Stomach (tissue), 9 donors: ENCODE results near the gene LRIG1. TPM values are rescaled to one million over a fixed set of nuclear protein-coding genes. Genes with fewer than 3 reads are reported as not detected.

Experiments used
- DNase-seq, 2 donors: peaks; one replicate each; pipeline versions ENCODE4 v3.0.0 to v3.0.0-alpha.2; 2013 to 2019
- H3K27ac ChIP-seq, 5 donors: fragments of 200-600 bp in 4 of 5; sonication (generic) in 4 of 5; one replicate each; pipeline ENCODE4 v1.5.1; 2013 to 2019; ENCODE audit warnings: mild to moderate bottlenecking in 1 of 5, moderate library complexity in 1 of 5
- H3K27me3 ChIP-seq, 3 donors: fragments of 200-600 bp; sonication (generic); one replicate each; pipeline ENCODE4 v1.5.1; 2017 to 2019; ENCODE audit warnings: mixed run types in 1 of 3
- H3K36me3 ChIP-seq, 4 donors: fragments of 200-600 bp; sonication (generic); 1 replicate in 3 of 4; 2 replicates in 1 of 4; pipeline ENCODE4 v1.5.1; 2016 to 2019
- H3K4me1 ChIP-seq, 4 donors: fragments of 200-600 bp; sonication (generic); one replicate each; pipeline ENCODE4 v1.5.1; 2016 to 2019
- H3K4me3 ChIP-seq, 4 donors: fragments of 200-600 bp; sonication (generic) in 3 of 4; one replicate each; pipeline ENCODE4 v1.5.1; 2016 to 2019; ENCODE audit warnings: mild to moderate bottlenecking in 1 of 4
- H3K9me3 ChIP-seq, 4 donors: fragments of 200-600 bp; sonication (generic); one replicate each; pipeline ENCODE4 v1.5.1; 2016 to 2019
- CTCF ChIP-seq, 7 experiments: fragments of 450-650 bp in 4 of 7; fragments of 200-600 bp in 3 of 7; sonication (generic) in 3 of 7; IDR thresholded peaks; one replicate each; pipeline ENCODE4 v1.5.1; 2016 to 2019; ENCODE audit warnings: antibody characterized with exemption in 7 of 7, control low read depth in 2 of 7, mild to moderate bottlenecking in 1 of 7
- EP300 ChIP-seq: sonication (generic); formaldehyde crosslinking; IDR thresholded peaks from one replicate; pipeline ENCODE4 v1.6.1; 2017; ENCODE audit warnings: antibody characterized with exemption
- POLR2A ChIP-seq, 4 donors: fragments of 450-650 bp; IDR thresholded peaks; one replicate each; pipeline ENCODE4 v1.6.1; 2016; ENCODE audit warnings: antibody characterized with exemption in 4 of 4, control low read depth in 2 of 4, mild to moderate bottlenecking in 1 of 4, moderate library complexity in 1 of 4
- POLR2AphosphoS5 ChIP-seq, 3 donors: sonication (generic); formaldehyde crosslinking; IDR thresholded peaks; one replicate each; pipeline ENCODE4 v1.6.1; 2016; ENCODE audit warnings: antibody characterized with exemption in 3 of 3
- WGBS, 5 donors: extraction: QIAGEN DNeasy Blood & Tissue Kit in 3 of 5; methylation state at CpG; one replicate each; pipeline versions ENCODE4 v1.1.5 to v1.1.7; 2013 to 2018; 5-methylcytosine and 5-hydroxymethylcytosine counted together
- intact Hi-C: fragments of 100-400 bp; cut with DNase I; formaldehyde crosslinking; loops from one replicate; pipeline ENCODE4 v1.15.1; 2023; ENCODE audit warnings: low total_unique reads
- polyA plus RNA-seq, 3 donors: library from polyadenylated mRNA; stranded (reverse); fragments of 200-250 nt; gene quantifications; one replicate each; pipeline ENCODE4 v1.2.3, GENCODE V29; 2013
- total RNA-seq, 5 donors: library from RNA; depleted of rRNA; stranded (reverse); fragments of >200 nt; gene quantifications; one replicate each; pipeline versions ENCODE4 v1.1.0 to v1.2.3, GENCODE V29; 2014 to 2016
- donor health status: healthy with polysubstance abuse.
- donor health status: Bipolar disorder and iron deficiency.
- donor health status: healthy.

The LRIG1 gene
- total and polyA plus RNA-seq, 8 donors, result 20.2 to 278 (median 87.0) TPM

- TF ChIP-seq CTCF (IDR thresholded peaks at IDR 0.05), result no peak
- no peak for TF ChIP-seq EP300
- TF ChIP-seq POLR2AphosphoS5 (IDR thresholded peaks at IDR 0.05), result no peak
- no peak for TF ChIP-seq POLR2A (IDR thresholded peaks at IDR 0.05)
- DNase-seq, result no peak
- intact Hi-C loops, result no loop called here
- no peak overlapping the region for H3K4me3 ChIP-seq
- no peaks in the 10 kb centered on the region for H3K9me3 ChIP-seq
- peak overlapping the region in 1 of 5 donors; percentile 2 for H3K27ac ChIP-seq
- WGBS, 5 donors, result 91 to 96% (median 95%) methylated on average over 9 of the region's 9 CpGs
- H3K27me3 ChIP-seq, result no peaks in the 10 kb centered on the region
- peaks cover 0 to 25% (median 12%) of the 10 kb centered on the region in 4 donors for H3K4me1 ChIP-seq
- peaks cover 57 to 99% (median 96%) of the 10 kb centered on the region in 4 donors for H3K36me3 ChIP-seq
Observed at GRCh38 chr3:66379565-66379964, 121.3 kb downstream of the LRIG1 start.

- intact Hi-C loops, result no loop called here
- no peaks in the 10 kb centered on the region for H3K9me3 ChIP-seq
- DNase-seq, result peak in 1 of 2 donors; percentile 35
- no peaks in the 10 kb centered on the region for H3K27me3 ChIP-seq
- peak overlapping the region in 2 of 5 donors; percentile 20 to 57 for H3K27ac ChIP-seq
- H3K4me3 ChIP-seq, result no peak overlapping the region
- no peak for TF ChIP-seq EP300
- peaks cover 0 to 25% (median 12%) of the 10 kb centered on the region in 4 donors for H3K4me1 ChIP-seq
- peaks cover 45 to 99% (median 88%) of the 10 kb centered on the region in 4 donors for H3K36me3 ChIP-seq
- WGBS, 5 donors, result 73 to 89% (median 78%) methylated on average over 5 of the region's 5 CpGs
Observed at GRCh38 chr3:66378256-66378655, 122.6 kb downstream of the LRIG1 start.

GRCh38 chr3:66377800-66378199 lies 123.0 kb downstream of the LRIG1 start:
- H3K4me1 ChIP-seq, result peaks cover 0 to 27% (median 12%) of the 10 kb centered on the region in 4 donors
- no peak for TF ChIP-seq EP300
- TF ChIP-seq CTCF (IDR thresholded peaks at IDR 0.05), result no peak
- TF ChIP-seq POLR2AphosphoS5 (IDR thresholded peaks at IDR 0.05), result no peak
- no peak for TF ChIP-seq POLR2A (IDR thresholded peaks at IDR 0.05)
- WGBS, 5 donors, result 77 to 92% (median 89%) methylated on average over 5 of the region's 5 CpGs
- H3K36me3 ChIP-seq, result peaks cover 41 to 94% (median 85%) of the 10 kb centered on the region in 4 donors
- H3K27ac ChIP-seq, result peak overlapping the region in 2 of 5 donors; percentile 20 to 57
- H3K4me3 ChIP-seq, result no peak overlapping the region
- H3K27me3 ChIP-seq, result no peaks in the 10 kb centered on the region
- no peaks in the 10 kb centered on the region for H3K9me3 ChIP-seq
- intact Hi-C loops, result no loop called here
- no peak for DNase-seq

DNA sequence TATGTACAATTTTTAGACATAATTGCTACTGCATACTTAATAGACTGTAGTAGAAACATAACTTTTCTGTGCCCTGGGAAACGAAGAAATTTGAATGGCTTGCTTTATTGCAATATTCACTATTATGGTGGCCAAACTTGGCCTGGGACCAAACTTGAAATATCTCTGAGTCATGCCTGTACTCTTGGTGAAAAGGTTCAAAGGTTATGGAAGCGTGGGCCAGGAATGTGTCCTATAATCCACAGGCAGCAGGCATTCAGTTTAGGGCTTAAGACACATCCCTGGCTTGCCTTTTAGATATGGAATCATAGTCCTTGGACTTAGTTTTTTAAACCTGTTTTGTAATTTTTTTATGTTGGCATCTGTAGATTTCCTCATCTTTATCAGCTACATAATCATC lies 124.3 kb downstream of the LRIG1 start:
- H3K36me3 ChIP-seq, result peaks cover 29 to 85% (median 75%) of the 10 kb centered on the region in 4 donors
- no peak overlapping the region for H3K4me3 ChIP-seq
- no peak for DNase-seq
- intact Hi-C loops, result no loop called here
- 53 to 79% (median 68%) methylated on average over 2 of the region's 2 CpGs for WGBS, 5 donors
- no peaks in the 10 kb centered on the region for H3K9me3 ChIP-seq
- peaks cover 0 to 23% (median 10%) of the 10 kb centered on the region in 4 donors for H3K4me1 ChIP-seq
- H3K27me3 ChIP-seq, result no peaks in the 10 kb centered on the region
- peak overlapping the region in 2 of 5 donors; percentile 28 to 57 for H3K27ac ChIP-seq
- TF ChIP-seq POLR2AphosphoS5 (IDR thresholded peaks at IDR 0.05), result peak in 2 of 3 donors; percentile 6 to 74
- TF ChIP-seq POLR2A (IDR thresholded peaks at IDR 0.05), result no peak

- DNase-seq, result peak in 1 of 2 donors; percentile 72
- H3K27ac ChIP-seq, result peak overlapping the region in 1 of 5 donors; percentile 20
- peaks cover 5 to 54% (median 44%) of the 10 kb centered on the region in 4 donors for H3K36me3 ChIP-seq
- no peaks in the 10 kb centered on the region for H3K9me3 ChIP-seq
- 62 to 74% (median 67%) methylated on average over 18 of the region's 18 CpGs for WGBS, 5 donors
- H3K4me3 ChIP-seq, result no peak overlapping the region
- no peaks in the 10 kb centered on the region for H3K27me3 ChIP-seq
- intact Hi-C loops, result no loop called here
- peak in 1 of 7 experiments; percentile 5 for TF ChIP-seq CTCF (IDR thresholded peaks at IDR 0.05)
- no peak for TF ChIP-seq POLR2AphosphoS5 (IDR thresholded peaks at IDR 0.05)
- peaks cover 0 to 22% (median 6%) of the 10 kb centered on the region in 4 donors for H3K4me1 ChIP-seq
Observed at GRCh38 chr3:66372681-66373350, 128.0 kb downstream of the LRIG1 start.
